Measurements from ENCODE around the gene ARMH3.
A peak's percentile ranks its signal among the peaks of the same experiment; 100 is the strongest.

Gene ARMH3

GRCh38 chr10:101892782-101893391, 163.1 kb downstream of the ARMH3 start:
- no peak for DNase-seq

GRCh38 chr10:101889256-101890210, 166.4 kb downstream of the ARMH3 start:
- peak; percentile 68 for DNase-seq

GRCh38 chr10:101888251-101888949, 167.6 kb downstream of the ARMH3 start:
- no peak for DNase-seq

GRCh38 chr10:101887775-101888174, 168.2 kb downstream of the ARMH3 start:
- no peak for DNase-seq

GRCh38 chr10:101886521-101887312, 169.3 kb downstream of the ARMH3 start:
- no peak for DNase-seq

GRCh38 chr10:101881036-101881774, 174.8 kb downstream of the ARMH3 start:
- DNase-seq, result no peak

- no peak for DNase-seq
Observed at GRCh38 chr10:101880232-101880573, 175.8 kb downstream of the ARMH3 start.

- no peak for DNase-seq
Observed at GRCh38 chr10:101879456-101880231, 176.3 kb downstream of the ARMH3 start.

GRCh38 chr10:101878869-101879268, 177.1 kb downstream of the ARMH3 start:
- no peak for DNase-seq

- DNase-seq, result no peak
Observed at GRCh38 chr10:101875068-101875688, 180.8 kb downstream of the ARMH3 start.

GRCh38 chr10:101874252-101874651, 181.7 kb downstream of the ARMH3 start:
- DNase-seq, result no peak

- no peak for DNase-seq
Observed at GRCh38 chr10:101867931-101868330, 188.0 kb downstream of the ARMH3 start.

GRCh38 chr10:101859530-101859929, 196.4 kb downstream of the ARMH3 start:
- no peak for DNase-seq

- DNase-seq, result no peak
Observed at GRCh38 chr10:101858723-101859500, 197.1 kb downstream of the ARMH3 start.

GRCh38 chr10:101857802-101858476, 198.0 kb downstream of the ARMH3 start:
- DNase-seq, result no peak

- no peak for DNase-seq
Observed at GRCh38 chr10:101856626-101857025, 199.3 kb downstream of the ARMH3 start.

- DNase-seq, result no peak
Observed at GRCh38 chr10:101851411-101852116, 204.4 kb downstream of the ARMH3 start.

- no peak for DNase-seq
Observed at GRCh38 chr10:101850749-101851148, 205.2 kb downstream of the ARMH3 start.

- no peak for DNase-seq
Observed at GRCh38 chr10:101848894-101849351, 207.1 kb downstream of the ARMH3 start.

Data from CD4-positive, alpha-beta T cell treated with Interleukin-21 for 1 hour (primary cell).